ENCODE data around the gene HAGHL.

HAGHL gene

GRCh38 chr16:759110-759910, 32.4 kb downstream of the HAGHL start:
- no peak for DNase-seq

- no peak for DNase-seq
Measured at GRCh38 chr16:760065-760464, 33.2 kb downstream of the HAGHL start.

- DNase-seq, result no peak
Measured at GRCh38 chr16:760545-761343, 33.8 kb downstream of the HAGHL start, which contains the start of gene MSLN. TSS of gene MSLN (plus strand) at chr16:760734. CDS start at chr16:762681, 1,947 bp downstream.

- no peak for DNase-seq
Measured at GRCh38 chr16:761625-762513, 35.0 kb downstream of the HAGHL start.

- no peak for DNase-seq
Measured at GRCh38 chr16:762595-763268, 35.8 kb downstream of the HAGHL start.

- DNase-seq, result no peak
Measured at GRCh38 chr16:763369-764183, 36.7 kb downstream of the HAGHL start.

- no peak for DNase-seq
Measured at GRCh38 chr16:764184-764750, 37.4 kb downstream of the HAGHL start.

GRCh38 chr16:764848-765487, 38.1 kb downstream of the HAGHL start:
- no peak for DNase-seq

- no peak for DNase-seq
Measured at GRCh38 chr16:765488-765865, 38.6 kb downstream of the HAGHL start.

GRCh38 chr16:766008-766819, 39.3 kb downstream of the HAGHL start:
- no peak for DNase-seq

- DNase-seq, result no peak
Measured at GRCh38 chr16:766820-767640, 40.1 kb downstream of the HAGHL start.

GRCh38 chr16:767743-768235, 40.9 kb downstream of the HAGHL start:
- DNase-seq, result no peak

GRCh38 chr16:768428-768827, 41.5 kb downstream of the HAGHL start:
- no peak for DNase-seq

GRCh38 chr16:769184-769784, 42.4 kb downstream of the HAGHL start:
- no peak for DNase-seq

GRCh38 chr16:769934-770333, 43.0 kb downstream of the HAGHL start:
- no peak for DNase-seq

- no peak for DNase-seq
Measured at GRCh38 chr16:770411-770810, 43.5 kb downstream of the HAGHL start.

- no peak for DNase-seq
Measured at GRCh38 chr16:772959-773358, 46.1 kb downstream of the HAGHL start.
